HG03520 (cell line): ENCODE measurements around the gene LRRC8E.
"Not testable (repeated sequence)": the region's sequence is repeated elsewhere in the genome, so short reads cannot be mapped to it uniquely, and the experiment has no call there.

Source experiments
- ATAC-seq: cut with Tn5 transposase; IDR thresholded peaks from one replicate; pipeline ENCODE4 v1.9.1; 2021; ENCODE audit warnings: mild to moderate bottlenecking, moderate library complexity; ENCODE audit not compliant: unreplicated experiment

The LRRC8E gene

GRCh38 chr19:7883796-7884570 is 4.3 kb upstream of the LRRC8E start:
- ATAC-seq: no peak

DNA sequence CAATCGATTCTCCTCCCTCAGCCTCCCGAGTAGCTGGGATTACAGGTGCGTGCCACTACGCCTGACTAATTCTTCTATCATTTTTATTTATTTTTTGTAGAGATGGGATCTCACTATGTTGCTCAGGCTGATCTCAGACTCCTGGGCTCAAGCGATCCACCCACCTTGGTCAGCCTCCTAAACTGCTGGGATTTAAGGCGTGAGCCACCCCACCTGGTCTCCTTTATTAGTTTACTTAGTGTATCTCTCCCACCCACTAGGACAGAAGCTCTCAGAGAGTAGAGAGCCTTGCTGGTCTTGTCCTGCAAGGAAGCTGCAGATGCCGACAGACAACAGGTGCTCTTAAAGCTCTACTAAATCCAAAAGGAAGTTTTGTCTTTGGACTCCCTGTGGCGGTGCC is 2.5 kb upstream of the LRRC8E start:
- ATAC-seq: no peak

GRCh38 chr19:7887408-7888144 is 734 bp upstream of the LRRC8E start:
- ATAC-seq: no peak

GRCh38 chr19:7888826-7889217 is 512 bp downstream of the LRRC8E start:
- ATAC-seq: no peak

GRCh38 chr19:7893362-7894101 is 5.2 kb downstream of the LRRC8E start:
- ATAC-seq: not testable (repeated sequence)

- ATAC-seq: no peak
These were observed 6.5 kb downstream of the LRRC8E start for GRCh38 chr19:7894612-7895309.

DNA sequence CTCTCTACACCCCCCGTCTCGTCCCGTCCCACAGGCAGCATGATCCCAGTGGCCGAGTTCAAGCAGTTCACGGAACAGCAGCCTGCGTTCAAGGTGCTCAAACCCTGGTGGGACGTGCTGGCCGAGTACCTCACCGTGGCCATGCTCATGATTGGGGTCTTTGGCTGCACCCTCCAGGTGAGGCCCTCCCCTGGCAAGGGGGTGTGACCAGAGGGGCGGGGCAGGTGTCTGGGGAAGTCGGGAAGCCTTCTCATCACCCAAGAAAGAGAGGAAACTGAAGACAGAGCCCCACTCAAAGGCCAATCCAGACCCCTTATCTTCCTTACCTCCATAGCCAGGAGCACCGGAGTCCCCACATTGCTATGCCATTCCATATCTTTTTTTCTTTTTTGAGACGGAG is 7.3 kb downstream of the LRRC8E start:
- no peak for ATAC-seq

DNA sequence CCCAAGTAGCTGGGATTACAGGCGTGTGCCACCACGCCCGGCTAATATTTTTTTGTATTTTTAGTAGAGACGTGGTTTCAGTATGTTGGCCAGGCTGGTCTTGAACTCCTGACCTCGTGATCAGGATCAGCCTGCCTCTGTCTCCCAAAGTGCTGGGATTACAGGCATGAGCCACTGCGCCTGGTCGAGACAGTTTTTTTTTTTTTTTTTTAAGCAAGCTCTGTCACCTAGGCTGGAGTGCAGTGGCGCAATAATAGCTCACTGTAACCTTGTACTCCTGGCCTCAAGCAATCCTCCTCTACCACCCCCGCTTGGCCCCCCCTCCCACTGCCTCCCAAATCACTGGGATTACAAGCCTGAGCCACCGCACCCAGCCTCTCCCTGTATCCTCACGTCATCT is 9.0 kb downstream of the LRRC8E start:
- no peak for ATAC-seq

DNA sequence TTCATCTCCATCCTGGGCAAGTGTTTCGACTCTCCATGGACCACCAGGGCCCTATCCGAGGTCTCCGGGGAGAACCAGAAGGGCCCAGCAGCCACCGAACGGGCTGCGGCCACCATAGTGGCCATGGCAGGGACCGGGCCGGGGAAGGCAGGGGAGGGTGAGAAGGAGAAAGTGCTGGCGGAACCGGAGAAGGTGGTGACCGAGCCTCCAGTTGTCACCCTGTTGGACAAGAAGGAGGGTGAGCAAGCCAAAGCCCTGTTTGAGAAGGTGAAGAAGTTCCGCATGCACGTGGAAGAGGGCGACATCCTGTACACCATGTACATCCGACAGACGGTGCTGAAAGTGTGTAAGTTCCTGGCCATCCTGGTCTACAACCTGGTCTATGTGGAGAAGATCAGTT is 10.7 kb downstream of the LRRC8E start:
- ATAC-seq: no peak

DNA sequence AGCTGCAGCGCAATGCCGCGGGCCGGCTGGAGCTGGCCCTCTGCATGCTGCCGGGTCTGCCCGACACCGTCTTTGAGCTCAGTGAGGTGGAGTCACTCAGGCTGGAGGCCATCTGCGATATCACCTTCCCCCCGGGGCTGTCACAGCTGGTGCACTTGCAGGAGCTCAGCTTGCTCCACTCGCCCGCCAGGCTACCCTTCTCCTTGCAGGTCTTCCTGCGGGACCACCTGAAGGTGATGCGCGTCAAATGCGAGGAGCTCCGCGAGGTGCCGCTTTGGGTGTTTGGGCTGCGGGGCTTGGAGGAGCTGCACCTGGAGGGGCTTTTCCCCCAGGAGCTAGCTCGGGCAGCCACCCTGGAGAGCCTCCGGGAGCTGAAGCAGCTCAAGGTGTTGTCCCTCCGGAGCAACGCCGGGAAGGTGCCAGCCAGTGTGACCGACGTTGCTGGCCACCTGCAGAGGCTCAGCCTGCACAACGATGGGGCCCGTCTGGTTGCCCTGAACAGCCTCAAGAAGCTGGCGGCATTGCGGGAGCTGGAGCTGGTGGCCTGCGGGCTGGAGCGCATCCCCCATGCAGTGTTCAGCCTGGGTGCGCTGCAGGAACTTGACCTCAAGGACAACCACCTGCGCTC is 11.6 kb downstream of the LRRC8E start:
- ATAC-seq: no peak

DNA sequence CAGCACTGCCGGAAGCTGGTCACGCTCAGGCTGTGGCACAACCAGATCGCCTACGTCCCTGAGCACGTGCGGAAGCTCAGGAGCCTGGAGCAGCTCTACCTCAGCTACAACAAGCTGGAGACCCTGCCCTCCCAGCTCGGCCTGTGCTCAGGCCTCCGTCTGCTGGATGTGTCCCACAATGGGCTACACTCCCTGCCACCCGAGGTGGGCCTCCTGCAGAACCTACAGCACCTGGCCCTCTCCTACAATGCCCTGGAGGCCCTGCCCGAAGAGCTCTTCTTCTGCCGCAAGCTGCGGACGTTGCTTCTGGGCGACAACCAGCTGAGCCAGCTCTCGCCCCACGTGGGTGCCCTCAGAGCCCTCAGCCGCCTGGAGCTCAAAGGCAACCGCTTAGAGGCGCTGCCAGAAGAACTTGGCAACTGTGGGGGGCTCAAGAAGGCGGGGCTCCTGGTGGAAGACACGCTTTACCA is 12.1 kb downstream of the LRRC8E start:
- ATAC-seq: no peak

DNA sequence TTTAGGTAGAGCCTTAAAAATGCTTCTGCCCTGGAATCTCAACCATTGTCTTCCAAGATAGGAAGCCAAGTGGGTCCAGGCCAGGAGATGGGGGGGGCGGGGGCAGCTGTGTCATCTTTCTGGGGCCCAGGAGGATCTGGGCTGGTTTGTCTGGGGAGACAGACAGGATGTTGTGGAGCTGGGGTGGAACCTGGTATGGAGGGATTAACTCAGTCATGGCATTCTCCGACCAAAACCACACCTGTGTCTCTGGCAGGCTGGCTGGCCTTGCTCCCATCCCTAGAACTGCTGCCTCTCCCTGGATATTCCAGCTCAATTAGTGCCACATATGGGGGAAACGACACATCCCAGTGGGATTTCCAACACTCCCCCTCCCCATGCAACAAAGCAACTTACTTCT is 12.6 kb downstream of the LRRC8E start:
- no peak for ATAC-seq

- ATAC-seq: no peak
These were observed 13.0 kb downstream of the LRRC8E start for GRCh38 chr19:7901337-7901736.

GRCh38 chr19:7902796-7903243 is 14.5 kb downstream of the LRRC8E start:
- ATAC-seq: no peak

DNA sequence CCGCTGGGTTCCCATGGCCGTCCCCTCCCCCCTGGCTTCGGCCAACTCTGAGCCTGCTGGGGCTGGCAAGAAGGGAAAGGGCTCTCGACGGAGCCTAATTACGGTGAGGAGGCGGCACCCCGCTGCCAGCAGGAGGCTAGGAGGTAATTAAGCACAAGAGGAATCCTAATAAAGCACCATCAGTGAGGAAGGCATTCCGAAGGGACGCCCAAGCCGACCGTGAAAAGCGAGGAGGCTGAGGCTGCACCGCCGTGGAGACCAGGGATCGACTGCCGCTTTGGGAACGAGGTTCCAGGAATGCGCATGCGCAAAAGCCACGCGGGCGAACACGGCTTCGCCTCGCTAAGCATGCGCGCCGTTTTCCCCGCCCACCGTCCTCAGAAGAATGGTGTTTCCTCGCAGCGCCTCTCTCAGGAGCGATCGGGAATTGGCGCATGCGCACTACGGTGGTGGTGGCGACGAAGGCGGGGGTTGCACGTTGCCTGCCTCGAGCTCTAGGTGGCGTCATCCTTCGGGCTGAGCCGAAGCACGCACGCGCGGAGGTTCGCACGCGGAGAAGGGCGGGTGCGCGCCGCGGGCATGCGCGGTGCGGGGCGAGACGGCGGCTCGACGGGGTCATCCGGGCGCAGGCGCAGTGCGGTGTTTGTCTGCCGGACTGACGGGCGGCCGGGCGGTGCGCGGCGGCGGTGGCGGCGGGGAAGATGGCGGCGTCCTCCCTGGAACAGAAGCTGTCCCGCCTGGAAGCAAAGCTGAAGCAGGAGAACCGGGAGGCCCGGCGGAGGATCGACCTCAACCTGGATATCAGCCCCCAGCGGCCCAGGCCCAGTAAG is 15.1 kb downstream of the LRRC8E start, which contains the start of gene MAP2K7:
MAP2K7 (plus strand) TSS at position 634 of the 830 bp plus-strand sequence; CDS start at position 702, 68 bp downstream.
- peak; percentile 85 for ATAC-seq

- ATAC-seq: peak; percentile 26
These were observed 16.0 kb downstream of the LRRC8E start for GRCh38 chr19:7904074-7905020.

DNA sequence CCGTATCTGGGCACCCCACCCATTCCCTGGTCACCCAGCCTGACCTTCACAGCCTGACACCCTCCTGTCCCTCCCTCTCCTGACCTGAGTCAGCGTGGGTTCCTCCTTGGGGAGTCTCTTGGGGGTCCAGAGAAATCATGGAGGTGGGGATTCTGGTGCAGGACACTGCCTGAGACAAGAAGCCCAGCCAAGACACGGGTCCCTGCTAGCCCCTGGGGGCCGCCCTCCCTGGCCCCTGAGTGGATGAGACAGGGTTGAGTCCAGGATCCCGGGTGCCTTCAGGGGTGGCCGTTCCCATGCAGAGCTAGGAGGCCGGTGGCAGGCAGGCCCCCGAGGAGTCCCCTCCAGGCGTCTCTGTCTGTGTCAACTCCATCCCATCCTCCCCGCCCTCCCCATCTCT is 17.0 kb downstream of the LRRC8E start:
- ATAC-seq: no peak

DNA sequence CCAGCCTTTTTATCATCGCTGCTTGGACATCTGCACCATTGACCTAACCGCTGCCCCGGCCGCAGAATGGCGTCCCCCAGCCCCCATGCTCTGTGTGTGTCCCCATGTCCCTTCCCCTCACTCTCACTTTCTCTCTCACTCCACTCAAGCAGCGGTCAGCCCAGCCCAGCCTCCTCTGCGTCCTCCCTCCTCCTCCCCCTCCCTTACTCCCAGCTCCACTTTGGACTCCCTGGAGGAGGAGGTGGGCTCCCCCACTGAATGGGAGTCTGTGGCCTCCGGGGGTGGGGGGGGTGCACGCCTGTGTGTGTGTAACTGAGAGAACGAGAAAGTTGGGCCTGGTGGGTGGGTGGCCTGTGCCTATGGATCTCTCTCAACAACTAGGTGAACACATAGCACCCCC is 17.5 kb downstream of the LRRC8E start:
- ATAC-seq: no peak
